Glomerular endothelial cell (primary cell): ENCODE results near the gene PRKCD. TPM values are rescaled to one million over a fixed set of nuclear protein-coding genes. Genes with fewer than 3 reads are reported as not detected.

ENCODE experiments used
- DNase-seq: peaks from one replicate; pipeline ENCODE4 v3.0.0-alpha.2; 2011; ENCODE audit warnings: low read depth, low spot score; ENCODE audit errors: extremely low read depth
- total RNA-seq: library from RNA; depleted of rRNA; stranded (reverse); fragments of >200 nt; gene quantifications from 2 replicates; pipeline ENCODE4 v1.2.3, GENCODE V29; 2015

Gene PRKCD
- total RNA-seq, 1 donor from 2014 or later, result 12.1 TPM

DNA sequence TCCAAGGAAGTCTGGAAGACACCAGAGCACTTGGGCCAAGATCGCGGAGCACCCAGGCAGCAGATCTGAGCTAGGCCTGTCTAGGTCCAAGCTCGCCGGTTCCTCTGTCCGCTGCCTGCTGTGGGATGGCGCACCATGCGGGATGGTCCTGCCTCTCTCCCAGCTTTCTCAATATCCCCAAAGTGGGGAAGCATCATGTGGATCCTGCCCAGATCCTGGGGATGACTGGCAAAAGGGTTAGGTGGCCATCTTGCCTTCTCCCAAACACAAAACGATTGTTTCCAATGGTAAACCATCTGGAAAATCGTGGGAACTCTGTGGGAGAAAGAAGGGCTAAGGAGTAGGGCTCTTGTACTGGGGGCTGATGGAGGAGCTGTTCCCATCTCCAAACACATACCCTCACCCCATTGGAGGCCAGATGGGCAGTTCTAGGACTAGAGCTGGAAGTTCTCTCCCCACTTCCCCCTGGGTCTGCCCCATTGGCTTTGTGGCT is 8.9 kb downstream of the PRKCD start:
- DNase-seq, result no peak

DNA sequence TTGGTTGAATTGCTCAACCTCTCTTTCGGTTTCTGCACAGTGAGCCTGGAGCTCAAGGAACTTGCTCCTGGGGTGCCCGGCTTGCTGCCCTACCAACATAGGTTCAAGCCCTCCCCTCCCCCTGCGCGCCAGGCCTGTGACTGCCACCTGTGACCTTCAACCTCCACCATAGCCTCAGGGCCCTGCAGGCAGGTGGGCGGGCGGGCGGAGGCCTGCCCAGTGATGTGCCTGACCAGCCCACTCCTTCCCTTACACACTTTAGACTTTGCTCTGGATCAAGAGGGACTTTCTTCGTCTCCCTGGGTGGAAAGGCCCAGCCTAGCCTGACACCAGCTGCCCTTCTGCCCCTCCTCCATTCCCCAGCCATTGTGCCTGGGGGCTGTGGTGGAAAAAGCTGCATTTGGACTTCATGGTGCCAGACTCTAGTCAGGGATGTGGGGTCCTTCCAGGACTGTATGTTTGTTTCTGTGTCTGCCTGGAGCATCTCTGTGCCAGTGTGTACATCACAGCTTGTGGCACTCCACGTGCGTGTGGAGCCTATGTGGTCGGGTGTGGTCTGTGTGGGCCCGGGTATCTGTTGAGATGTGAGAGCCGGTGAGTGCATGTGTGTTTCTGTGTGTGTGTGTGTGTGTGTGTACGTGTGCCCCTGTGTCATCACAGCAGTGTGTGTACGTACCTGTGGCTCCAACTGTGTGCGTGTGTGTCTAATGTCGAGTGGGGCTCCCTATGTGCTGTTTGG is 9.5 kb downstream of the PRKCD start:
- DNase-seq, result no peak

DNA sequence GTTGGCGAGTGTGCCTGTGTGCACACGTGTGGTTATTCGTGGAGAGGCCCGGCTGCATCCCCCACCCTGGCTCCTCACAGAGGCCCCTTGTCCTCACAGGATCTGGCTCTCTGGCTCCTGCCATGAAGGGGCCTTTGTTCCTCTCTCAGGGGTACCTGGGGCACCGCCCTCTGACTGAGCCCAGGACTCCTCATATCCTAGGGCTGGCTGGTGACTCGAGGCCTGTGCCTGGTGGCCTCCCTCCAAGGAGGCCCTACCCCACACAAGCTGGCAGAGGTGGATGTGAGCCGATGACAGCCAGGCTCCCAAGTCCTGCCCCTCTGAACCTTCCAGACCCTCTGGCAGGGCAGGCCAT is 10.0 kb downstream of the PRKCD start:
- no peak for DNase-seq

DNA sequence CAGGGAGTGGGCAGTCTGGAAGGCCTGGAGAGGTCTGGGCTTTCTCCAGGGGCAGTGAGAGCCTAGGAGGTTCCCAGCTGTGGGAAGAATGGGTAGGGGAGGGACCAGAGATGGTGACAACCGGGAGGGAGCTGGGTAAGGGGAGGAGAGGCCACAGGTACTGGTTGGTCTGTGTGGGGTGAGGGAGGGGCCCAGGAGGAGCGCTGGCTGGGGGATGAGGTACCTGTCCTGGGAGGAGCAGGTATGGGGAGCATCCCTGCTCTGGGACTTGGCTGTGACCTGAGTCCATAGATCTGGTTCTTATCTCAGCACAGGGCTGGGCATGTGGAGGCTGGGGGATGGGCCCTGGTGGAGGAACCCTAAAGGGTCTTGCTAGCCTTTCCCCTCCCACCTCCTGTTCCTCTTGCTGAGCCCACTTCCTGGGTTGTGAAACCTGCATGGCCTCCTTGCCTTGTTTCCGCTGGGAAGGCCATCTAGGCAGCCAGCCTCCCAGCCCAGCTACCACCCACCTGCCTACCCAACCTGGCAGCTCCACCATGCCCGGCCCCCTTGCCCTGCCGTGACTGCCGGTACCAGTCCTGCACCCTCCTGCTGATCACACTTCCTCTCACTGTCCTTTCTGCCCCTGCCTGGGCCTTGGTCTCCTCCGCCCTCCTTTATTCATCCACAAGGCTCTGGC is 11.0 kb downstream of the PRKCD start:
- no peak for DNase-seq

DNA sequence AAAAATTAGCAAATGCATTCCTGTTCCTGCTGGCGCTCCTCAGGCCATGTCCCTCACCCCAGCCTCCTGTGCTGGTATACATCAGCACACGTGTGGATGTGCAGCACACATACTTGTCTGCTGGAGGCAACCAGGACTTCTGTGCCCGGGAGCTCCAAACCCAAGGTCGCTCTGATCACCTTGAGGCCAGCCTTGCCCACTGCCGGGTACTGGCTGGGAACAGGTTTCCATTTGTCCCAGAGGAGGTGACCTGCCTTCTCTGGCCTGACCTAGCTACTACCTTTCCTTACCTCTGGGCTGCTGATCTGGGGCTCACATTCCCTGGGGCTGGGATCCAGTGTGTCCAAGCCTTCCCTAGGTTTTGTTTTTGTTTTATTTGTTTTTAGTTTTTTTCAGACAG is 12.1 kb downstream of the PRKCD start:
- no peak for DNase-seq

DNA sequence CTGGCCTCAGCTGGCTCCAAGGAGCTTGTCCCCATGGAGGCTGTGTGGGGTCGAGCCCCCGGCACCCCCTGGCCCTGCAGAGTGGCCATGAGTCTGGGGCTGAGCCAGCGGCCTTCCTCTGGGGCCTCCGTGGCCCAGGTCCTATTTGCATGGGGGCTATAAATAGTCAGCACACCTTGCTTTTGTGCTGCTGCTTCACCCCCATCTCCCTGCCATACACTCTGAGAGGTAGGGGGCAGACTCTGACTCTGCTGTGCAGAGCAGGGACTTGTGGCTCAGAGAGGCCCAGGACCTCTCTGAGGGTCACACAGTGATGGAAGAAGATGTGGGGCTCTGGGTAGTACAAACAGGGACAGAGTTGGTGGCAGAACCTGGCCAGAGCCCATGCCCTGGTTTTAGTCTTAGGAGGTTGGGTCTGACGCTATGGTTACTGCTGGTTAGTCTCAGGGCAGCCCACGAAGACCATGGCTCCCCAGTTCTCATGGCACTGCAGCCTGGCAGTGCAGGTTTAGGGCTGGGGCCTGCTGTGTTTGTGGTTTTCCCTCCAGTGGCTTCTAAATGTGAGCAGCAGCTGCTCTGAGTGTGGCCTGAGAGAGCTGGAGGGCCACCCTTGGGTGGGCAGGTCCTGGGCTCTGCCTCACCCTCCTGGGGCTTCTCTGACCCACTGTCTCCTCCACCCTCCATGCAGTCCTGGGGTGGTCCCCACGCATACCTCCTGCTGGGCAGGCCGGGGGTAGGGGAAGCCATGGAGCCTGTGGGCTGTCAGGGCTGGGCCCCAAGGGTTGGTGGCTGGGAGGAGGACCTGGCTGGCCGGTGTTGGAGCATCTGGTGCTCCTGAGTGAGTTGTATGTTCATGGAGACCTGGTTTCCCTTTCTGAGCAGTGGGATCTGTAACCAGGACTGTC is 13.6 kb downstream of the PRKCD start:
- DNase-seq, result no peak

DNA sequence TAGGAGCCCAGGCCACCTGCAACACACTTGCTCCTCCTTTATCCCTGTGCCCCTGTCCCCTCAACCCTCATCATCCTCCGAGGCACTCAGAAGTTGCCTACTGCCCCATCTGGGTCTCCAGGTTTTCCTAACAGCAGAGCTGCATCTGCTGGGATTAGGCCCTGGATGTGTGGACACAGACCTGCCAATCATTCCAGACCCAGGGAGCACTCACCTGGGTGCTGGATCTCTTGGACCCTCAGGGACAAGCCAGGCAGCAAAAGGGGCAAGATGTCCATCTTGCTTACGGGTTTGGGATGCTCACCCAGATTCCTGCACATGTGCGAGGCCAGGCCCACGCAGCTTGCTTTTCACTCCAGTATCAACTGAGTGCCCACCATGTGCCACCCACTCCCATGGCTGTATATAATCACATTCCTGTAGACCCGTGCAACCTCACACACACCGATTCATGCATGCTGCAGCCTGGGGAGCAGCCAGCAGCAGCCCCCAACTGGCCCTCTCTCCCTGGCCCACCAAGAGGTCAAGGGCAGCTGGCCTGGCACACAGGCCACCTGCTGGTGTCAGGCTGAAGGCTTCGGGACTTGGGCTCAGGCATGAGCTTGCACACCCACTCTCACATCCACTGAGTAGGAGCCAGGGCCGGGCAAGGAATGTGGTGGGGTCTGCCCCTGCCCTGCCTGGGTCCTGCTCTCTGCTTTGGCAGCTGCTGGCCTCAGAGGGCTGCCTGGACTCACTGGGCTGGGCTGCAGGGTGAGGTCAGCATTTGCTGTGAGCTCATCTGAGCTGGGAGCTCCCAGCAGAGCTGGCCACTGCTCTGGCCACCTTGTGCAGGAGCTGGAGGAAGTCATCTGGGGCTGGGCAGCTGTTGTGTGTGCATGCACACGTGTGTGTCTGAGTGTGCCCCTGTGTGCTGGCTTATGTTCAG is 14.9 kb downstream of the PRKCD start:
- DNase-seq, result no peak

DNA sequence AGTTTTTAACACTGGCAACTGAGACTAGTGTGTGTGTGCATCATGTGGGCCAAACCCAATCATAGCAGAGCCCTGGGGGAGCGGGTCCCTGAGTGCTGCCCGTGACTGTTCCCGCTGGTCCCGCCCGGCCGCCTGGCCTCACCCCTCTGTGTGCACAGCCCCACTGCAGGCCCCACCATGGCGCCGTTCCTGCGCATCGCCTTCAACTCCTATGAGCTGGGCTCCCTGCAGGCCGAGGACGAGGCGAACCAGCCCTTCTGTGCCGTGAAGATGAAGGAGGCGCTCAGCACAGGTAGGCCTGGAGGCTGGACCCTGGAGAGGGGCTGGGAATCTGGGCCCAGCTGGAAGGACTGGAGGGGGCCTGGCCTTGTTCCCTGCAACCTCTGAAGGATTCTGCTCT is 17.2 kb downstream of the PRKCD start:
- no peak for DNase-seq

DNA sequence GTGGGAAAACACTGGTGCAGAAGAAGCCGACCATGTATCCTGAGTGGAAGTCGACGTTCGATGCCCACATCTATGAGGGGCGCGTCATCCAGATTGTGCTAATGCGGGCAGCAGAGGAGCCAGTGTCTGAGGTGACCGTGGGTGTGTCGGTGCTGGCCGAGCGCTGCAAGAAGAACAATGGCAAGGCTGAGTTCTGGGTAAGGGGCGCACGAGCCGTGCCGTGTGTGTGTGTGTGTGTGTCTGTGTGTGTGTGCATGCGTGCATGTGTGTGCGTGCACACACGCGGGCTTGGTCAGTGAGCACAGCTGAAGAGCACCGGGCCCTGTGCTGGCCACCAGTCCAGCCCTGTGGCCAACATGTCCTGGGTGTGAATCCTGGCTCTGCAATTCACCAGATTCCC is 18.6 kb downstream of the PRKCD start:
- no peak for DNase-seq

DNA sequence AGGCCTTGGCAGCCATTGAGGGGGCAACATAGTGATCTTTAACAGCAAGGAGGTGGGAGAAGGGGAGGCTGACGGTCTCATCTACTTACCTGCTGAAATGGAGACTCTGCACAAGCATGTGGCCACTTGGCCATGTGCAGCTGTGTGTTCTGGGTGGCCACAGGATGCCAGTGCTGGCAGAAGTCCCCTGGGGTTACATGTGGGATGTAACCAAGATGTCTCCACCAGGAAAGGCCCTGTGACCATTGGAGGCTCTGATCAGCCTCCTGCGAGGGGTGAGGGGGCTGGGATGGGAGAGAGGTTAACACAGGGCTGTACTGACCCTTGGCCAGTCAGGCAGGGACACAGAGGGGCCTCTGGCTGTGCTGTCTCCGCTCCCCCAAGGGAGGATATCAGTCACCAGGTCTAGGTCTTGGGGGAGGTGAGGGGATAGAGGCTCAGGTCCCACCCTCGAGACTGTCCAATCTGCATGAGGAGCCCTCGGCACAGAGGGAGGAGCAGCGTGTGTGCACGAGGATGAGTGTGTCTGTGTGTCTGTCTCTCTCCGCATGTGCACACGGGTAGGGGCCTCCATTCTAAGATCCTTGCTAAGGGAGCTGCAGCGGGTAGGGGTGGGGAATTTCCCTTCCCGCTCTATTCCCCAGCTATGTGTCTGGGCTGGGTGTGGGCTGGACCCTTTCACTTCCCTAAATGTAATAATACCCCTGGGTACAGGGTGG is 19.5 kb downstream of the PRKCD start:
- no peak for DNase-seq

DNA sequence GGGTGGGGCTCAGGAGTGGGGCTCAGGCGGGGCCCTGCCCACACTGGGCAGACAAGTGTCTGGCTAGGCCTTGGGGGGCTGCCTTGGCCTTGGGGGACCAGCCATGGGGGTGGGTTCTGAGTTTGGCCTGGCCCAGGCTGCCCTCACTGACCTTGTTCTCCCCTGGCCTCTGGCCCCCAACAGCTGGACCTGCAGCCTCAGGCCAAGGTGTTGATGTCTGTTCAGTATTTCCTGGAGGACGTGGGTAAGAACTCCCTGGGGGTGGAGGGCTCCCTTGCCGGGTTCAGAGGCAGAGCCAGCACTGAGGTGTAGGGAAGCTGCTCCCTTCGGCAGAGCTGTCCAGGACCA is 20.0 kb downstream of the PRKCD start:
- no peak for DNase-seq

DNA sequence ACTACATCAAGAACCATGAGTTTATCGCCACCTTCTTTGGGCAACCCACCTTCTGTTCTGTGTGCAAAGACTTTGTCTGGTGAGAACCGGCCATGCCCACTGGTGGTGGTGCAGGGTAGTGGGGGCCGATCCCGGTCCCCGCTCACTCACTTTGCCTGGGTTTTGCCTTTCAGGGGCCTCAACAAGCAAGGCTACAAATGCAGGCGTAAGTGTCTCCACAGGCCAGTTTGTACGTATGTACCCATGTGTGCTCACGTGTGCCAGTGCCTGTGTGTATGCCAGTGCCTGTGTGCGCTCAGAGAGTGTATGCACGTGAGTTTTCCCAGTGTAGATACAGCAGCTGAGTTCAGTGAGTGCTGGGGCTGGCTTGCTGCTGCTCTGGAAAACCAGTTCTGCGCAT is 20.5 kb downstream of the PRKCD start:
- no peak for DNase-seq

DNA sequence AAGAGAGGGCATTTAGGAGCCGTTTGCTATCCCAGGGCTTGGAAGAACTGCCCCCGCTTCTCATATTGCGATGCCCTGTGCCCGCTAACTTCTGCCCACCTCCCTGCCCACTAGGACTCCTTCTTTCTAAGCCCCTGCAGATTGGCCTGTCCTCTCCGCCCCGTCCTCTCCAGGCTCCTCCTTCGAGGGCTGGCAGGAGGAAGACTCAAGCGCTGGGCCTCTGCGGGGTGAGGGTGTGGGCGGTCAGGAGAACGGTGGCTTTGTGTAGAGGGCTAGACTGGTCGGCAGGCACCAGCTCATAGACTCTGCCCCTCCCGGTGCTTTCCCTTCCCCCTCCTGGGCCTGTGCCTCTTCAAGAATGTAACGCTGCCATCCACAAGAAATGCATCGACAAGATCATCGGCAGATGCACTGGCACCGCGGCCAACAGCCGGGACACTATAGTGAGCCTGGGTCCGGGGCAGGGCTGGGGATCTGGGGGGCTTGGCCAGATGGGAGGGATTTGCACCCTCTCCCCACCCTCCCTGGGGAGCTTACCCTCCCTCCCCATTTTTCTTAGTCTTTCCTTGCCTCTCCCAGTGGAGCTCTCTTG is 21.9 kb downstream of the PRKCD start:
- DNase-seq, result no peak

DNA sequence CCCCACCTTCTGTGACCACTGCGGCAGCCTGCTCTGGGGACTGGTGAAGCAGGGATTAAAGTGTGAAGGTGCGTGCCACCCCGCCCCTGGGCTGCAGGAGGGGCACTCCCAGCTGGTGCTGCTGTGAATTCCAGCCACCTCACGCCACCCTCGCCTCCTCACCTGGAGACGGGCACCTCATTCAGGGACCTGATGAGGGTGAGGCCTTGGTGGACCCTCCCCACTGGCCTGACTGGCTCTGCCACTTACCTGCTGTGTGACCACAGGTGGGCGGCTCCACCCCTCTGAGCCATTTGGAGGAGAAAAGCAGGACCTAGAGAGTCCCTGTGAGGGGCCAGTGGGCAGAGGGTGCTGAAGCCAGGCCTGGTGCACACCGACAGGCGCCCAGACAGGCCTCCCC is 22.5 kb downstream of the PRKCD start:
- no peak for DNase-seq

DNA sequence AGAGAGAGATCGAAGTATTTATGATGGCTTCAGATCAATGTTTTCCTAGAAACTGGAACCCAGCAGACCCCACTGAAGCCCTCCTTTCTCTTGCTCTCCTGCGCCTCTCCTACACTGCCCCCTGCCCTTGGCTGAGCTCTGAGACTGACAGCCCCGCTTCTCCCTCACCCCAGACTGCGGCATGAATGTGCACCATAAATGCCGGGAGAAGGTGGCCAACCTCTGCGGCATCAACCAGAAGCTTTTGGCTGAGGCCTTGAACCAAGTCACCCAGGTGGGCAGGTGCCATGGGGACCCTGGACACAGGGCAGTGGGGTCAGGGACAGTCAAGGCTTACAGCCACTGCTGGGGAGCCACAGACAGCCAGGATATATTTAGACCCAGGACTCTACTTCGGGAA is 23.7 kb downstream of the PRKCD start:
- DNase-seq, result no peak

DNA sequence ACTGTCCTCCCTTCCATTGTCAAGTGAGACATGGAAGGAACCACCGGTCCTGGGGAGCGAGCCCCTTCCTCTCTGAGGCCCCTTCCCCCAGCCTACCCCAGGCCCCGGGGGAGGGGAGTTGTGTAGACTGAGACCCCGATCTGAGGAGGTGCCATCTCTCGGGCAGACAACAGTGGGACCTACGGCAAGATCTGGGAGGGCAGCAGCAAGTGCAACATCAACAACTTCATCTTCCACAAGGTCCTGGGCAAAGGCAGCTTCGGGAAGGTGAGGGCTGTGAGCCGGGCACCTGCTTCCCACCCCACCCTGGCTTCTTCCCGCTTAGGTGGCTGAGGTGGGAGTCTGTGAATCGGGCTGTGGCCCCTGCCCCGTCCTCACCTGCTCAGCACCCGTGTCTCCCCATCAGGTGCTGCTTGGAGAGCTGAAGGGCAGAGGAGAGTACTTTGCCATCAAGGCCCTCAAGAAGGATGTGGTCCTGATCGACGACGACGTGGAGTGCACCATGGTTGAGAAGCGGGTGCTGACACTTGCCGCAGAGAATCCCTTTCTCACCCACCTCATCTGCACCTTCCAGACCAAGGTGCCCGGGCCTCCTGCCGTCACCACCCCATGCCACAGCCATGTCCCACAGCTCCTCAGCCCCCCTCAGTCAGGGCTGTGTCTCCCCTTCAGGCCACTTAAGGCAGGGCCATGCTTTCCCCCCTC is 24.9 kb downstream of the PRKCD start:
- no peak for DNase-seq

DNA sequence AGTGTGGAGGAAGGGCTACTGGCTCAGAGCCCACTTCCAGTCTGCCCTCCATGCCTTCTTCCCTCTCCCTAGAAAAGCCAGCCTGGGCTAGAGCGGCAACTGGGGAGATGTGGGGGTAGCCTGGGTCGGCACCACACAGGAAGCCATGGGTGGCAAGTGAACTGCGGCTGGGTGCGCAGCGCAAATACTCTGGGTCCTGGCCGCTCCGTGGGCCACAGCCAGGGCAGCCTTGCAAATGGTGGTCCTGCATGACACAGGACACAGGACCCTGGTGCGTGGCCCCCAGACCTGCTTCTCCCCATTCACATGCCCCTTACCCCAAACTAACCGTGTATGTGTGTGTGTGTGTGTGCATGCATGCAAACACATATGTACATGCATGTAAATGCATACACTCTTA is 25.7 kb downstream of the PRKCD start:
- no peak for DNase-seq

DNA sequence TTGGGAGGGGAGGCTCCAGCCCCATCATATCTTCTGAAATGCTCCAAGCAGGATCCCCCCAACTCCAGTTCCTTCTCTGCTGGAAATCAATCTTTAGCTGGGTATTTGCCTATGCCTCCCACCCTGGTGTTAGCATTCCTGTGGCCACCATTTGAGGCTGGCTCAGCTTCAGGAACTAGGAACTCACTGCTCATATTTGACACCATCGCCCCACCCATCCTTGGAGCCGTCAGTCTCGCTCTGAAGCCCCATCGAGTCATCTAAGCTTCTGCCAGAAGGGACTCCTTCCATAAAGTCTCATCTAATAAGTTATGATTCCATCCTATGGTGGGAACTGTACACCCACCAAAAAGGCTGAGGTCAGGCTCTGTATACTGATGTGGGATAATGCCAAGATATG is 26.4 kb downstream of the PRKCD start:
- DNase-seq, result no peak

DNA sequence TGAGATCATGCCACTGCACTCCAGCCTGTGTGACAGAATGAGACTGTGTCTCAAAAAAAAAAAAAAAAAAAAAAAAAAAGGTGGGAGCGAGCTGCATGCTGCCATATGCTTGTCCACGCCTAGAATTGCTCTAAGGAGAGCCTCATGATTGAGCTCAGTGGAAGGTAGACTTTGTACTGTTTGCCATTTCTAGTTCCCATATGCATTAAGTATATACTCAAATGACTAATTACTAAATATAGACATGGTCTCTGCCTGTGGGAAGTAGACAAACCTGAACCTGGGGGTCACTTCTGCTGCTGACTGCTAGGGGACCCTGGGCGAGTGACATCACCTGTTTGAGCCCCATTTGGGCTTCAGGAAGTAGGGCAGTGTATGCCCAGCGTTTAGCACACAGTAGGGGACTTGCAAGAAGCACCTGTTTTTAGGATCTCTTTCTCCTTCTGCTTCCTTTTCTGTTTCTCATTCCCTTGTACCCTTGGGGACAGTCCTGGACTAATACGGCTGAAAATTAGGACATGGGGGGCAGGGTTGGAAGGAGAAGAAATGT is 27.2 kb downstream of the PRKCD start:
- no peak for DNase-seq
